ENCODE measurements around the gene CRIP3.
"Not testable (repeated sequence)": the region's sequence is repeated elsewhere in the genome, so short reads cannot be mapped to it uniquely, and the experiment has no call there.

Gene CRIP3

DNA sequence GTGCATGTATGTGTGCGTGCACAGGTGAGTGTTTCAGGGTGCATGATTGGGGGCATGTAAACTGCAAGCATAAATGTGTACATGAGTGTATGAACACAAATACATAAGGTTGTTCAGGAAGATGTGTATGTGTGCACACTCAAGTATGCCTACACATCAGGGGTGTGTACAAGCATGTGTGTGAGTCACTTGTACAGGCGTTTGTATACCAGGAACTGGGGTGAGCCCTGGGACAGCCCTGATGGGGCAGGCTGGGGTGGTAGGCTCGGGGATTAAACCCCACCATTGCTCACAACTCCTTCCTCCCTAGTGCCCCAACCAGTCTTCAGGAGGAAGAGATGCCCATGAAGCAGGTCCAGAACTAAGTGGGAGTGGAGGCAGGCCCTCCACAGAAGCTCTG is 4.3 kb downstream of the CRIP3 start (continued):
- no peak for TF ChIP-seq BCL11A (tag by site-specific recombination; IDR thresholded peaks at IDR 0.05; ENCODE audit: low read depth)

DNA sequence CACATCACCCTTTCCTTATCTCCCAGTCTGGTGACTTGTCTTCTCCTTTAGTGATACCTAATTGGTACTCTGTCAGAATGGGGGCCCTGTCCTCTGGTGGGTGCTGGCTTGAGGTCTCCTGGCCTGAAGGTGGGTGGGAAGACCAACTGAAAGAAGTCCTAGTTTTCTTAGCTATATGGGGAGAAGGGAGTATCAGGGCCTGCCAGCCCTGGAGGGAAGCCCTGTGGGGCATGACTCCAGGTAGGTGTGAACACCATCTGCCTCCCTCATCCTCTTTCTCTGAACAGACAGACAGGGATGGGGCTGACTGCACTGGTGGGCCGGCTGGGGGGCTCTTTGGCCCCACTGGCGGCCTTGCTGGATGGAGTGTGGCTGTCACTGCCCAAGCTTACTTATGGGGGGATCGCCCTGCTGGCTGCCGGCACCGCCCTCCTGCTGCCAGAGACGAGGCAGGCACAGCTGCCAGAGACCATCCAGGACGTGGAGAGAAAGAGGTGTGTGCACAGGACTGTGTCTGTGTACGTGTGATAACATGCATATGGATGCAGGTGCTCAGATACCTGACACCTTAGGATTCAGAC is 4.8 kb downstream of the CRIP3 start:
- Histone ChIP-seq H3K27ac (ENCODE audit: extremely low read depth, low read depth, low read length) (no peak overlapping the region), H3K4me1 (ENCODE audit: control insufficient read depth, insufficient read depth, low read length) (no peaks in the 10 kb centered on the region), H3K36me3 (ENCODE audit: control insufficient read depth in 2 of 2, insufficient read depth in 1 of 2, low read length in 2 of 2) (no peaks in the 10 kb centered on the region), H3K4me3 (ENCODE audit: low read depth, low read length) (no peak overlapping the region), H3K9me3 (ENCODE audit: control insufficient read depth, insufficient read depth, low read depth, low read length) (no peaks in the 10 kb centered on the region)
- ChIA-PET CTCF (no interaction called here), POLR2A (interaction anchor here (0.5 kb wide), 1 partner anchor 77 kb away, joined by 3 read pairs; no protein-coding TSS in a partner anchor)
- TF ChIP-seq, protein P1, sequence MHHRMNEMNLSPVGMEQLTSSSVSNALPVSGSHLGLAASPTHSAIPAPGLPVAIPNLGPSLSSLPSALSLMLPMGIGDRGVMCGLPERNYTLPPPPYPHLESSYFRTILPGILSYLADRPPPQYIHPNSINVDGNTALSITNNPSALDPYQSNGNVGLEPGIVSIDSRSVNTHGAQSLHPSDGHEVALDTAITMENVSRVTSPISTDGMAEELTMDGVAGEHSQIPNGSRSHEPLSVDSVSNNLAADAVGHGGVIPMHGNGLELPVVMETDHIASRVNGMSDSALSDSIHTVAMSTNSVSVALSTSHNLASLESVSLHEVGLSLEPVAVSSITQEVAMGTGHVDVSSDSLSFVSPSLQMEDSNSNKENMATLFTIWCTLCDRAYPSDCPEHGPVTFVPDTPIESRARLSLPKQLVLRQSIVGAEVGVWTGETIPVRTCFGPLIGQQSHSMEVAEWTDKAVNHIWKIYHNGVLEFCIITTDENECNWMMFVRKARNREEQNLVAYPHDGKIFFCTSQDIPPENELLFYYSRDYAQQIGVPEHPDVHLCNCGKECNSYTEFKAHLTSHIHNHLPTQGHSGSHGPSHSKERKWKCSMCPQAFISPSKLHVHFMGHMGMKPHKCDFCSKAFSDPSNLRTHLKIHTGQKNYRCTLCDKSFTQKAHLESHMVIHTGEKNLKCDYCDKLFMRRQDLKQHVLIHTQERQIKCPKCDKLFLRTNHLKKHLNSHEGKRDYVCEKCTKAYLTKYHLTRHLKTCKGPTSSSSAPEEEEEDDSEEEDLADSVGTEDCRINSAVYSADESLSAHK (tag by site-specific recombination; IDR thresholded peaks at IDR 0.05), result no peak
- no peak for TF ChIP-seq FEZF1 (tag by site-specific recombination; IDR thresholded peaks at IDR 0.05)
- TF ChIP-seq, protein P2, sequence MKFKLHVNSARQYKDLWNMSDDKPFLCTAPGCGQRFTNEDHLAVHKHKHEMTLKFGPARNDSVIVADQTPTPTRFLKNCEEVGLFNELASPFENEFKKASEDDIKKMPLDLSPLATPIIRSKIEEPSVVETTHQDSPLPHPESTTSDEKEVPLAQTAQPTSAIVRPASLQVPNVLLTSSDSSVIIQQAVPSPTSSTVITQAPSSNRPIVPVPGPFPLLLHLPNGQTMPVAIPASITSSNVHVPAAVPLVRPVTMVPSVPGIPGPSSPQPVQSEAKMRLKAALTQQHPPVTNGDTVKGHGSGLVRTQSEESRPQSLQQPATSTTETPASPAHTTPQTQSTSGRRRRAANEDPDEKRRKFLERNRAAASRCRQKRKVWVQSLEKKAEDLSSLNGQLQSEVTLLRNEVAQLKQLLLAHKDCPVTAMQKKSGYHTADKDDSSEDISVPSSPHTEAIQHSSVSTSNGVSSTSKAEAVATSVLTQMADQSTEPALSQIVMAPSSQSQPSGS (tag by site-specific recombination; IDR thresholded peaks at IDR 0.05; ENCODE audit: low read depth), result no peak
- no peak for TF ChIP-seq SP2 (tag by site-specific recombination; IDR thresholded peaks at IDR 0.05)
- TF ChIP-seq ZNF155 (tag by site-specific recombination; IDR thresholded peaks at IDR 0.05), result no peak
- no peak for TF ChIP-seq ZNF266 (tag by site-specific recombination; IDR thresholded peaks at IDR 0.05; ENCODE audit: low read depth)
- TF ChIP-seq ZNF585B (tag by site-specific recombination; IDR thresholded peaks at IDR 0.05), result no peak
- no peak for TF ChIP-seq ZNF311 (tag by site-specific recombination; IDR thresholded peaks at IDR 0.05; ENCODE audit: borderline replicate concordance)
- no peak for TF ChIP-seq ZNF830 (tag by site-specific recombination; IDR thresholded peaks at IDR 0.05; ENCODE audit: low read depth)
- TF ChIP-seq, protein P3, sequence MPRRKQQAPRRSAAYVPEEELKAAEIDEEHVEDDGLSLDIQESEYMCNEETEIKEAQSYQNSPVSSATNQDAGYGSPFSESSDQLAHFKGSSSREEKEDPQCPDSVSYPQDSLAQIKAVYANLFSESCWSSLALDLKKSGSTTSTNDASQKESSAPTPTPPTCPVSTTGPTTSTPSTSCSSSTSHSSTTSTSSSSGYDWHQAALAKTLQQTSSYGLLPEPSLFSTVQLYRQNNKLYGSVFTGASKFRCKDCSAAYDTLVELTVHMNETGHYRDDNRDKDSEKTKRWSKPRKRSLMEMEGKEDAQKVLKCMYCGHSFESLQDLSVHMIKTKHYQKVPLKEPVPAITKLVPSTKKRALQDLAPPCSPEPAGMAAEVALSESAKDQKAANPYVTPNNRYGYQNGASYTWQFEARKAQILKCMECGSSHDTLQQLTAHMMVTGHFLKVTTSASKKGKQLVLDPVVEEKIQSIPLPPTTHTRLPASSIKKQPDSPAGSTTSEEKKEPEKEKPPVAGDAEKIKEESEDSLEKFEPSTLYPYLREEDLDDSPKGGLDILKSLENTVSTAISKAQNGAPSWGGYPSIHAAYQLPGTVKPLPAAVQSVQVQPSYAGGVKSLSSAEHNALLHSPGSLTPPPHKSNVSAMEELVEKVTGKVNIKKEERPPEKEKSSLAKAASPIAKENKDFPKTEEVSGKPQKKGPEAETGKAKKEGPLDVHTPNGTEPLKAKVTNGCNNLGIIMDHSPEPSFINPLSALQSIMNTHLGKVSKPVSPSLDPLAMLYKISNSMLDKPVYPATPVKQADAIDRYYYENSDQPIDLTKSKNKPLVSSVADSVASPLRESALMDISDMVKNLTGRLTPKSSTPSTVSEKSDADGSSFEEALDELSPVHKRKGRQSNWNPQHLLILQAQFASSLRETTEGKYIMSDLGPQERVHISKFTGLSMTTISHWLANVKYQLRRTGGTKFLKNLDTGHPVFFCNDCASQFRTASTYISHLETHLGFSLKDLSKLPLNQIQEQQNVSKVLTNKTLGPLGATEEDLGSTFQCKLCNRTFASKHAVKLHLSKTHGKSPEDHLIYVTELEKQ (tag by site-specific recombination; IDR thresholded peaks at IDR 0.05; ENCODE audit: borderline replicate concordance), result no peak
- TF ChIP-seq ZNF561 (tag by site-specific recombination; IDR thresholded peaks at IDR 0.05; ENCODE audit: borderline replicate concordance), result no peak
- no peak for TF ChIP-seq ZNF610 (tag by site-specific recombination; IDR thresholded peaks at IDR 0.05; ENCODE audit: borderline replicate concordance)
- no peak for TF ChIP-seq ZBTB8A (tag by site-specific recombination; IDR thresholded peaks at IDR 0.05)
- TF ChIP-seq YY2 (tag by site-specific recombination; IDR thresholded peaks at IDR 0.05), result no peak
- TF ChIP-seq KLF7 (tag by site-specific recombination; IDR thresholded peaks at IDR 0.05; ENCODE audit: borderline replicate concordance), result no peak
- no peak for TF ChIP-seq MYNN (tag by site-specific recombination; IDR thresholded peaks at IDR 0.05; ENCODE audit: borderline replicate concordance)
- TF ChIP-seq ZNF24 (tag by site-specific recombination; IDR thresholded peaks at IDR 0.05), result no peak

DNA sequence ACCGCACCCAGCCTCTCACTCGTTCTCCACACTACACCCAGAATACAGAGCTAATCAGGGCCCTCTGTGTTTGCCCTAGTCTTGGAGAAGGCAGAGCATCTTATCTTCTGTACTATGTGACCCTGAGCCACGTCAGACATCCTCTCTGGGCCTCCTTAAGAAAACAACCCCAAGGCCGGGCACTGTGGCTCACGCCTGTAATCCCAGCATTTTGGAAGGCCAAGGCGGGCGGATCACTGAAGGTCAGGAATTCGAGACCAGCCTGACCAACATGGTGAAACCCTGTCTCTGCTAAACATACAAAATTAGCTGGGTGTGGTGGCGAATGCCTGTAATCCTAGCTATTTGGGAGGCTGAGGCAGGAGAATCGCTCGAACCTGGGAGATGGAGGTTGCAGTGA is 5.6 kb downstream of the CRIP3 start:
- POLR2A ChIA-PET; H3K4me3 ChIP-seq (ENCODE audit: low read depth, low read length); H3K36me3 ChIP-seq (ENCODE audit: control insufficient read depth in 2 of 2, insufficient read depth in 1 of 2, low read length in 2 of 2); H3K9me3 ChIP-seq (ENCODE audit: control insufficient read depth, insufficient read depth, low read depth, low read length); H3K27ac ChIP-seq (ENCODE audit: extremely low read depth, low read depth, low read length); CTCF ChIA-PET; H3K4me1 ChIP-seq (ENCODE audit: control insufficient read depth, insufficient read depth, low read length): not testable (repeated sequence)
